DOHH2 (cell line): Measurements from ENCODE around the gene NUDT14.

Experiments used
- H3F3A ChIP-seq: fragments of 200-600 bp; sonication (generic), shearing (Covaris generic); 2 replicates; pipeline ENCODE4 v1.6.0; 2016; ENCODE audit warnings: antibody characterized with exemption, mild to moderate bottlenecking; ENCODE audit not compliant: control insufficient read depth, insufficient read depth
- H3K27ac ChIP-seq: fragments of 200-600 bp; sonication (generic); 2 replicates; pipeline ENCODE4 v1.5.1; 2014; ENCODE audit warnings: low read depth, mild to moderate bottlenecking, low read length, moderate library complexity
- H3K27me3 ChIP-seq: fragments of 200-600 bp; sonication (generic); 2 replicates; pipeline ENCODE4 v1.6.1; 2014; ENCODE audit warnings: mild to moderate bottlenecking, low read length, mixed read lengths; ENCODE audit not compliant: control insufficient read depth
- H3K36me3 ChIP-seq: fragments of 200-600 bp; sonication (generic); 2 replicates; pipeline ENCODE4 v1.6.1; 2014; ENCODE audit warnings: mild to moderate bottlenecking, low read length, moderate library complexity, mixed read lengths; ENCODE audit not compliant: control insufficient read depth
- H3K4me1 ChIP-seq: fragments of 200-600 bp; sonication (generic); 2 replicates; pipeline ENCODE4 v1.6.1; 2014; ENCODE audit warnings: mild to moderate bottlenecking, low read length, mixed read lengths; ENCODE audit not compliant: control insufficient read depth
- H3K4me2 ChIP-seq: fragments of 200-600 bp; sonication (generic); 2 replicates; pipeline ENCODE4 v1.6.0; 2014; ENCODE audit warnings: mild to moderate bottlenecking, low read length, moderate library complexity
- H3K4me3 ChIP-seq: fragments of 200-600 bp; sonication (generic); 2 replicates; pipeline ENCODE4 v1.5.1; 2014; ENCODE audit warnings: mild to moderate bottlenecking, low read length, mixed read lengths
- H3K79me2 ChIP-seq: fragments of 200-600 bp; sonication (generic); 2 replicates; pipeline ENCODE4 v1.6.1; 2014; ENCODE audit warnings: mild to moderate bottlenecking, low read length, mixed read lengths; ENCODE audit not compliant: control insufficient read depth
- H3K9me2 ChIP-seq: fragments of 200-600 bp; sonication (generic); replicated peaks from 2 replicates; pipeline ENCODE4 v1.6.1; 2014; ENCODE audit warnings: mild to moderate bottlenecking, low read length, mixed read lengths; ENCODE audit not compliant: control insufficient read depth
- H3K9me3 ChIP-seq: fragments of 200-600 bp; sonication (generic); 2 replicates; pipeline ENCODE4 v1.6.1; 2014; ENCODE audit warnings: antibody characterized with exemption, low read length, mixed read lengths; ENCODE audit not compliant: control insufficient read depth, insufficient read depth
- H4K20me1 ChIP-seq: fragments of 200-600 bp; sonication (generic); 2 replicates; pipeline ENCODE4 v1.6.0; 2014; ENCODE audit warnings: low read depth, mild to moderate bottlenecking, antibody characterized with exemption, low read length, moderate library complexity; ENCODE audit not compliant: control insufficient read depth, insufficient read depth
- EZH2phosphoT487 ChIP-seq: fragments of 200-600 bp; sonication (generic); IDR thresholded peaks from 2 replicates; pipeline ENCODE4 v1.6.1; 2017; ENCODE audit warnings: borderline replicate concordance, mild to moderate bottlenecking, antibody characterized with exemption, low read length, moderate library complexity, mixed read lengths
- TF ChIP-seq, protein P1 (sequence below): fragments of 200-600 bp; sonication (generic); IDR thresholded peaks from one replicate; pipeline ENCODE4 v1.5.1; 2014; ENCODE audit warnings: antibody characterized with exemption, mild to moderate bottlenecking, low read depth, low read length; ENCODE audit not compliant: poor library complexity, severe bottlenecking

NUDT14 gene

DNA sequence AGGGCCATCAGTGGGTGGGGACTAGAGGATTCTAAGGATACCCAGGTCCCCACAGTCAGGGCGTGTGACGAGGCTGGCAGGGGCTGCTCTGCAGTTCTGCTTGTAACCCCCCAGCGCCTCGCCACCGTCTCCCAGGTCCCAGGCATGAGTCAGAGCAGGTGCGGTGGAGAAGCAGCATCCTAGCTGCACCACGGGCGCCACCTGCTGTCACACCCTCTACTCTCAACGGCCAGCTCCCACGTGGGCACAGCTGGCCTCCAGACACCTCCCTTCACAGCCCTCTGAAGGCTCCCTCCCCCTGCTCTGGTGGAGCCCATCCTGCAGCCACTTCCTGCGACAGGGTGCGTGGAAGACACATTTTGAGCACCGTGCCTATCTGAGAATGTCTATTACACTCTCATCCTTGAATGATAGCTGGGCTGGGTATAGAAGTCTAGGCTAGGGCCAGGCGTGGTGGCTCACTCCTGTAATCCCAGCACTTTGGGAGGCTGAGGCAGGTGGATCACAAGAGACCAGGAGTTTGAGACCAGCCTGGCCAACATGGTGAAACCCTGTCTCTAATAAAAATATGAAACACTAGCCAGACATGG is 6.9 kb upstream of the NUDT14 start:
- Histone ChIP-seq H3K79me2 (no peaks in the 10 kb centered on the region), H3K27me3 (peaks cover 16% of the 10 kb centered on the region), H3K27ac (no peak overlapping the region), H3K9me3 (peaks cover 5% of the 10 kb centered on the region; the same call in 1 of the 2 replicates), H3K4me3 (no peak overlapping the region), H3K4me2 (no peak overlapping the region), H3K4me1 (peaks cover under 1% of the 10 kb centered on the region; the same call in 1 of the 2 replicates), H4K20me1 (no peaks in the 10 kb centered on the region; the same call in 1 of the 2 replicates), H3F3A (no peaks in the 10 kb centered on the region), H3K9me2 (no peaks in the 10 kb centered on the region), H3K36me3 (no peaks in the 10 kb centered on the region)
- TF ChIP-seq, protein P1, sequence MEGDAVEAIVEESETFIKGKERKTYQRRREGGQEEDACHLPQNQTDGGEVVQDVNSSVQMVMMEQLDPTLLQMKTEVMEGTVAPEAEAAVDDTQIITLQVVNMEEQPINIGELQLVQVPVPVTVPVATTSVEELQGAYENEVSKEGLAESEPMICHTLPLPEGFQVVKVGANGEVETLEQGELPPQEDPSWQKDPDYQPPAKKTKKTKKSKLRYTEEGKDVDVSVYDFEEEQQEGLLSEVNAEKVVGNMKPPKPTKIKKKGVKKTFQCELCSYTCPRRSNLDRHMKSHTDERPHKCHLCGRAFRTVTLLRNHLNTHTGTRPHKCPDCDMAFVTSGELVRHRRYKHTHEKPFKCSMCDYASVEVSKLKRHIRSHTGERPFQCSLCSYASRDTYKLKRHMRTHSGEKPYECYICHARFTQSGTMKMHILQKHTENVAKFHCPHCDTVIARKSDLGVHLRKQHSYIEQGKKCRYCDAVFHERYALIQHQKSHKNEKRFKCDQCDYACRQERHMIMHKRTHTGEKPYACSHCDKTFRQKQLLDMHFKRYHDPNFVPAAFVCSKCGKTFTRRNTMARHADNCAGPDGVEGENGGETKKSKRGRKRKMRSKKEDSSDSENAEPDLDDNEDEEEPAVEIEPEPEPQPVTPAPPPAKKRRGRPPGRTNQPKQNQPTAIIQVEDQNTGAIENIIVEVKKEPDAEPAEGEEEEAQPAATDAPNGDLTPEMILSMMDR, result no peak
- TF ChIP-seq EZH2phosphoT487, result no peak

DNA sequence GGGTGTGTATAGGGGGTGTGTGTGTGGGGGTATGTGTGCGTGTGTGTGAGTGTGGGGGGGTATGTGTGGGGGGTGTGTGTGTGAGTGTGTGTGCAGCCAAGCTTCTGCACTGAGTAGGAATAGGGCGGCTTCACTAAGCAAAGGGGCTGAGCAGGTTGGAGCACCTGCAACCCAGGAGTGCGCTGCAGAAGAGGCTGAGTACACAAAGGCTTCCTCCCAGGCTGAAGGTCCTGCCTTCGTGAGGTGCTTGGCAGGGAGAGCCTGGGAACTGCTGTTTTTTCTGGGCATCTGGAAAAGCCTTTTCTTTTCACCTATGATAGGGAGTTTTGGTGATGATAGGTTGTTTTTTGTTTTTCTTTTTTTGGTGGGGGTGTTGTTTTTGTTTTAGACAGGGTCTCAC is 6.0 kb upstream of the NUDT14 start:
- peaks cover 25% of the 10 kb centered on the region for H3K27me3 ChIP-seq
- no peaks in the 10 kb centered on the region for H3K36me3 ChIP-seq
- no peak overlapping the region for H3K27ac ChIP-seq
- no peak for TF ChIP-seq EZH2phosphoT487
- TF ChIP-seq, protein P1, result no peak
- H3F3A ChIP-seq, result no peaks in the 10 kb centered on the region
- no peaks in the 10 kb centered on the region; the same call in 1 of the 2 replicates for H4K20me1 ChIP-seq
- H3K4me1 ChIP-seq, result no peaks in the 10 kb centered on the region
- H3K9me2 ChIP-seq, result no peaks in the 10 kb centered on the region
- no peak overlapping the region for H3K4me3 ChIP-seq
- no peak overlapping the region for H3K4me2 ChIP-seq
- peaks cover 5% of the 10 kb centered on the region; the same call in 1 of the 2 replicates for H3K9me3 ChIP-seq
- no peaks in the 10 kb centered on the region for H3K79me2 ChIP-seq

DNA sequence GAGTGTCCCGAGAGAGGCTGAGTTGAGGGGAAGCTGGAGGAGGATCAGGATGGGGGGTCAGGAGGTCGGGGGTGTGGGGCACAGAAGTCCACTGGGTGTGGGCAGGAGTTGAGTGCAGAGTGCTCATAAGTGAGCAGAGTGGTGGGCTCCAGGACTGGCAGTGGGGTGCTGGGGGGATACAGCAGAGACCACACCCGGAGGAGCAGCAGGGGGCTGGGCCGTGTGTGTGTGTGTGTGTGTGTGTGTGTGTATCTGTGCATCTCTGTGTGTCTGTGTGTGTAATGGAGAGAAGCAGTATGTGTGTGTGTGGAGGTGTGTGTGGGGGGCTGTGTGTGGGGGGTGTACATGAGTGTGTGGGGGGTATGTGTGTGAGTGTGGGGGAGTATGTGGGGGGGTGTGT is 4.9 kb upstream of the NUDT14 start:
- no peak for TF ChIP-seq EZH2phosphoT487
- TF ChIP-seq, protein P1, result no peak
- H3K27ac ChIP-seq, result no peak overlapping the region
- no peaks in the 10 kb centered on the region for H3K79me2 ChIP-seq
- no peaks in the 10 kb centered on the region for H3F3A ChIP-seq
- H3K9me2 ChIP-seq, result no peaks in the 10 kb centered on the region
- H3K4me1 ChIP-seq, result peaks cover 4% of the 10 kb centered on the region; the same call in 1 of the 2 replicates
- no peak overlapping the region for H3K4me3 ChIP-seq
- peaks cover 32% of the 10 kb centered on the region for H3K27me3 ChIP-seq
- H3K4me2 ChIP-seq, result no peak overlapping the region
- H3K36me3 ChIP-seq, result no peaks in the 10 kb centered on the region
- peaks cover 5% of the 10 kb centered on the region; the same call in 1 of the 2 replicates for H3K9me3 ChIP-seq
- H4K20me1 ChIP-seq, result no peaks in the 10 kb centered on the region; the same call in 1 of the 2 replicates
